Neural cell (in vitro differentiated cells): ENCODE data around the gene TFCP2. TPM values are rescaled to one million over a fixed set of nuclear protein-coding genes. Genes with fewer than 3 reads are reported as not detected.

Experiments
- H2AFZ ChIP-seq: fragments of 200-600, 300-800 bp; sonication (generic), shearing (Covaris generic); 2 replicates; pipeline ENCODE4 v1.6.0; 2014; ENCODE audit warnings: low read depth, mild to moderate bottlenecking, antibody characterized with exemption, low read length, moderate library complexity
- H3F3A ChIP-seq: fragments of 200-600 bp; shearing (Covaris generic); 2 replicates; pipeline ENCODE4 v1.6.1; 2016; ENCODE audit warnings: mild to moderate bottlenecking, moderate library complexity, mixed read lengths, antibody characterized with exemption, low read length; ENCODE audit not compliant: insufficient read depth, poor library complexity, severe bottlenecking
- H3K27ac ChIP-seq: fragments of 200-600, 300-800 bp; sonication (generic), shearing (Covaris generic); 2 replicates; pipeline ENCODE4 v1.5.1; 2014; ENCODE audit warnings: mild to moderate bottlenecking, low read length, moderate library complexity
- H3K27me3 ChIP-seq: fragments of 300-800, 200-600 bp; sonication (generic), shearing (Covaris generic); 2 replicates; pipeline ENCODE4 v1.6.0; 2014; ENCODE audit warnings: mild to moderate bottlenecking, low read depth, low read length, moderate library complexity; ENCODE audit not compliant: insufficient read depth
- H3K36me3 ChIP-seq: fragments of 300-800, 200-600 bp; sonication (generic), shearing (Covaris generic); 2 replicates; pipeline ENCODE4 v1.5.1; 2014; ENCODE audit warnings: mild to moderate bottlenecking, antibody characterized with exemption, low read length, moderate library complexity; ENCODE audit not compliant: insufficient read depth
- H3K4me2 ChIP-seq: fragments of 300-800, 200-600 bp; sonication (generic), shearing (Covaris generic); 2 replicates; pipeline ENCODE4 v1.6.0; 2014; ENCODE audit warnings: mild to moderate bottlenecking, low read length
- H3K4me3 ChIP-seq: fragments of 300-800, 200-600 bp; sonication (generic), shearing (Covaris generic); 2 replicates; pipeline ENCODE4 v1.5.1; 2014; ENCODE audit warnings: mild to moderate bottlenecking, low read length, moderate library complexity
- H3K79me2 ChIP-seq: fragments of 200-600 bp; shearing (Covaris generic); replicated peaks from 2 replicates; pipeline ENCODE4 v1.6.0; 2014; ENCODE audit warnings: mild to moderate bottlenecking, low read length, moderate library complexity; ENCODE audit not compliant: insufficient read depth
- H3K9ac ChIP-seq: fragments of 300-800, 200-600 bp; sonication (generic), shearing (Covaris generic); 2 replicates; pipeline ENCODE4 v1.6.1; 2016; ENCODE audit warnings: mild to moderate bottlenecking, low read length, mixed read lengths
- H3K9me2 ChIP-seq: fragments of 200-600 bp; shearing (Covaris generic); 2 replicates; pipeline ENCODE4 v1.6.1; 2016; ENCODE audit warnings: mild to moderate bottlenecking, low read length, mixed read lengths; ENCODE audit not compliant: insufficient read depth
- H3K9me3 ChIP-seq: fragments of 200-600, 300-800 bp; sonication (generic), shearing (Covaris generic); 2 replicates; pipeline ENCODE4 v1.6.1; 2016; ENCODE audit warnings: mild to moderate bottlenecking, mixed run types, low read length, moderate library complexity, mixed read lengths
- H4K20me1 ChIP-seq: fragments of 200-600 bp; shearing (Covaris generic); 2 replicates; pipeline ENCODE4 v1.6.1; 2016; ENCODE audit warnings: mild to moderate bottlenecking, mixed run types; ENCODE audit not compliant: insufficient read depth
- CTCF ChIP-seq: fragments of 450-650 bp; IDR thresholded peaks from 2 replicates; pipeline ENCODE4 v1.5.1; 2014; ENCODE audit warnings: antibody characterized with exemption, mild to moderate bottlenecking, moderate library complexity; ENCODE audit not compliant: poor library complexity, severe bottlenecking
- EP300 ChIP-seq: fragments of 450-650 bp; conservative IDR thresholded peaks from 2 replicates; pipeline ENCODE4 v1.6.1; 2014; ENCODE audit warnings: antibody characterized with exemption, mild to moderate bottlenecking, moderate library complexity; ENCODE audit not compliant: poor library complexity, severe bottlenecking
- EZH2 ChIP-seq: fragments of 200-600, 300-800 bp; shearing (Covaris generic), sonication (generic); IDR thresholded peaks from 2 replicates; pipeline ENCODE4 v1.6.1; 2014; ENCODE audit warnings: antibody characterized with exemption, low read length, borderline replicate concordance, mild to moderate bottlenecking; ENCODE audit not compliant: insufficient read depth, poor library complexity, severe bottlenecking
- MXI1 ChIP-seq: fragments of 450-650 bp; conservative IDR thresholded peaks from 2 replicates; pipeline ENCODE4 v1.6.1; 2014; ENCODE audit warnings: antibody characterized with exemption, mild to moderate bottlenecking; ENCODE audit not compliant: poor library complexity, severe bottlenecking
- POLR2AphosphoS5 ChIP-seq: IDR thresholded peaks from 2 replicates; pipeline ENCODE4 v1.6.1; 2012
- RAD21 ChIP-seq: fragments of 450-650 bp; conservative IDR thresholded peaks from 2 replicates; pipeline ENCODE4 v1.6.1; 2014; ENCODE audit warnings: antibody characterized with exemption, mild to moderate bottlenecking, moderate library complexity
- REST ChIP-seq: IDR thresholded peaks from 2 replicates; pipeline ENCODE4 v1.6.1; 2012; ENCODE audit warnings: borderline replicate concordance
- SMC3 ChIP-seq: fragments of 450-650 bp; conservative IDR thresholded peaks from 2 replicates; pipeline ENCODE4 v1.6.1; 2014; ENCODE audit warnings: antibody characterized with exemption, mild to moderate bottlenecking, moderate library complexity; ENCODE audit not compliant: poor library complexity
- TAF1 ChIP-seq: IDR thresholded peaks from 2 replicates; pipeline ENCODE4 v1.6.1; 2012; ENCODE audit warnings: low read depth
- polyA plus RNA-seq: library from polyadenylated mRNA; depleted of rRNA; stranded (reverse); fragments of >200 nt; gene quantifications from 2 replicates; pipeline ENCODE4 v1.2.3, GENCODE V29; 2014

The TFCP2 gene
- polyA plus RNA-seq, 1 donor from 2014 or later: 28.6 TPM

- TF ChIP-seq REST: no peak
These were observed 101.3 kb downstream of the TFCP2 start (continued) for GRCh38 chr12:51071663-51072062.

GRCh38 chr12:51070004-51070403 is 102.9 kb downstream of the TFCP2 start:
- H4K20me1 ChIP-seq: no peaks in the 10 kb centered on the region
- H3K27ac ChIP-seq: no peak overlapping the region
- no peaks in the 10 kb centered on the region for H3K36me3 ChIP-seq

More at GRCh38 chr12:51070004-51070403, 102.9 kb downstream of the TFCP2 start:
- H3K9me3 ChIP-seq: no peaks in the 10 kb centered on the region
- H3K4me2 ChIP-seq: no peak overlapping the region
- H3K9me2 ChIP-seq: no peaks in the 10 kb centered on the region
- H2AFZ ChIP-seq: no peak overlapping the region
- no peak overlapping the region for H3K4me3 ChIP-seq
- H3F3A ChIP-seq: no peaks in the 10 kb centered on the region
- H3K27me3 ChIP-seq: no peaks in the 10 kb centered on the region
- peaks cover 7% of the 10 kb centered on the region for H3K79me2 ChIP-seq
- no peak overlapping the region for H3K9ac ChIP-seq
- TF ChIP-seq RAD21: no peak
- TF ChIP-seq CTCF: no peak
- TF ChIP-seq EP300: no peak
- no peak for TF ChIP-seq TAF1
- no peak for TF ChIP-seq EZH2
- no peak for TF ChIP-seq REST
- no peak for TF ChIP-seq POLR2AphosphoS5
- no peak for TF ChIP-seq MXI1
- TF ChIP-seq SMC3: no peak
